Endothelial cell of umbilical vein (primary cell): Measurements from ENCODE around the gene DNAJC17. TPM values are rescaled to one million over a fixed set of nuclear protein-coding genes. Genes with fewer than 3 reads are reported as not detected.

ENCODE experiments used
- BruUV-seq: library from RNA; stranded (reverse); fragments of 400-500 nt; replicated peaks from 2 replicates; lab custom pipeline; 2021; lab: Mats Ljungman, UMichigan
- CTCF ChIA-PET: fragments of 300-600, 350-600 bp; sonication (Branson Sonifier 250); formaldehyde crosslinking; loops from one replicate; lab custom pipeline; 2021; ENCODE audit warnings: antibody characterized with exemption, inconsistent platforms; lab: Charles Lee
- POLR2A ChIA-PET: fragments of 300-600, 350-600 bp; sonication (Branson Sonifier 250); formaldehyde crosslinking; loops from one replicate; lab custom pipeline; 2021; ENCODE audit warnings: antibody characterized with exemption, inconsistent platforms; lab: Charles Lee
- DNase-seq: peaks from one replicate; pipeline ENCODE4 v3.0.0-alpha.2; 2011; ENCODE audit warnings: low read depth, low spot score
- FAIRE-seq: peaks from 2 replicates; lab custom pipeline; 2011; peaks lifted over from hg19 to GRCh38; lab: Jason Lieb, UNC
- H2AFZ ChIP-seq: 2 replicates; pipeline ENCODE4 v1.6.0; 2012; ENCODE audit warnings: low read depth, low read length, control low read depth, inconsistent platforms
- H3K27ac ChIP-seq: 2 replicates; pipeline ENCODE4 v1.5.1; 2011; ENCODE audit warnings: low read depth, mild to moderate bottlenecking, control low read depth, low read length, moderate library complexity; ENCODE audit not compliant: insufficient read depth
- H3K27me3 ChIP-seq, 2 experiments: 2 replicates each; pipeline versions ENCODE4 v1.6.0 to v1.6.1; 2011; ENCODE audit warnings: low read length in 2 of 2, mixed read lengths in 1 of 2; ENCODE audit not compliant: control insufficient read depth in 2 of 2, insufficient read depth in 2 of 2
- H3K36me3 ChIP-seq, 2 experiments: 2 replicates in 1 of 2; 3 replicates in 1 of 2; pipeline ENCODE4 v1.5.1; 2011; ENCODE audit warnings: low read length in 2 of 2, mild to moderate bottlenecking in 1 of 2, moderate library complexity in 1 of 2; ENCODE audit not compliant: control insufficient read depth in 2 of 2, insufficient read depth in 2 of 2; ENCODE audit errors: extremely low read depth in 1 of 2
- H3K4me1 ChIP-seq: 3 replicates; pipeline ENCODE4 v1.5.1; 2011; ENCODE audit warnings: mild to moderate bottlenecking, low read length; ENCODE audit not compliant: control insufficient read depth, insufficient read depth; ENCODE audit errors: extremely low read depth
- H3K4me2 ChIP-seq: 2 replicates; pipeline ENCODE4 v1.6.1; 2011; ENCODE audit warnings: low read length, control low read depth, mixed read lengths; ENCODE audit not compliant: insufficient read depth
- H3K4me3 ChIP-seq, 3 experiments: fragments of 200-600 bp in 1 of 3; sonication (generic), shearing (Covaris generic) in 1 of 3; replicated peaks in 1 of 3; 2 replicates each; pipeline ENCODE4 v1.5.1; 2011 to 2016; ENCODE audit warnings: control low read depth in 3 of 3, low read length in 3 of 3, mild to moderate bottlenecking in 2 of 3, inconsistent platforms in 1 of 3, low read depth in 1 of 3, moderate library complexity in 1 of 3; ENCODE audit not compliant: insufficient read depth in 1 of 3
- H3K79me2 ChIP-seq: 2 replicates; pipeline ENCODE4 v1.6.0; 2012; ENCODE audit warnings: low read length, inconsistent platforms; ENCODE audit not compliant: control insufficient read depth, insufficient read depth
- H3K9ac ChIP-seq: replicated peaks from 2 replicates; pipeline ENCODE3; 2011; ENCODE audit warnings: low read length, control low read depth; ENCODE audit not compliant: insufficient read depth; ENCODE audit errors: extremely low read depth
- H3K9me1 ChIP-seq: replicated peaks from 3 replicates; pipeline ENCODE4 v1.6.0; 2011; ENCODE audit warnings: mild to moderate bottlenecking, low read length; ENCODE audit not compliant: control insufficient read depth, insufficient read depth; ENCODE audit errors: extremely low read depth
- H3K9me3 ChIP-seq: replicated peaks from 2 replicates; pipeline ENCODE4 v1.5.1; 2012; ENCODE audit warnings: low read length, inconsistent platforms; ENCODE audit not compliant: control insufficient read depth, insufficient read depth
- H4K20me1 ChIP-seq: replicated peaks from 2 replicates; pipeline ENCODE3; 2011; ENCODE audit warnings: mild to moderate bottlenecking, low read length; ENCODE audit not compliant: control insufficient read depth, insufficient read depth; ENCODE audit errors: extremely low read depth
- EZH2 ChIP-seq: IDR thresholded peaks from 2 replicates; pipeline ENCODE4 v1.6.1; 2012; ENCODE audit warnings: borderline replicate concordance, low read depth, mild to moderate bottlenecking, moderate library complexity, low read length, inconsistent platforms; ENCODE audit not compliant: severe bottlenecking
- GATA2 ChIP-seq: IDR thresholded peaks from 2 replicates; pipeline ENCODE4 v1.7.0; 2011; ENCODE audit warnings: low read depth, mild to moderate bottlenecking, moderate library complexity, mixed read lengths, low read length; ENCODE audit not compliant: insufficient read length, insufficient read depth
- POLR2A ChIP-seq: IDR thresholded peaks from 2 replicates; pipeline ENCODE4 v1.6.1; 2012; ENCODE audit warnings: low read depth, mild to moderate bottlenecking, control low read depth, low read length
- dilution Hi-C: fragments of 300-500 bp; cut with MboI; formaldehyde crosslinking; loops from one replicate; pipeline ENCODE4 v1.15.0; 2019; ENCODE audit warnings: low sequenced_read_pairs; ENCODE audit not compliant: extremely low pct_ligation_motif_present
- intact Hi-C: fragments of 100-400 bp; cut with micrococcal nuclease; formaldehyde crosslinking; loops from one replicate; pipeline ENCODE4 v1.10.0; 2022
- polyA plus RNA-seq, 4 experiments: library from polyadenylated mRNA; depleted of rRNA in 3 of 4; stranded (reverse) in 3 of 4; unstranded in 1 of 4; fragments of >200 nt; gene quantifications; 2 replicates each; pipeline versions ENCODE4 v1.2.1 to v1.2.3, GENCODE V29; 2011 to 2012; ENCODE audit warnings: missing spikeins in 1 of 4
- total RNA-seq: library from RNA; stranded (reverse); gene quantifications from 2 replicates; pipeline ENCODE4 v1.2.3, GENCODE V29; 2021
- TF ChIP-seq, protein P1 (sequence below), 2 donors: IDR thresholded peaks; 1 replicate in 1 of 2; 2 replicates in 1 of 2; pipeline ENCODE4 v1.5.1; 2011; ENCODE audit warnings: low read length in 2 of 2, mild to moderate bottlenecking in 2 of 2, moderate library complexity in 2 of 2, control low read depth in 1 of 2, inconsistent platforms in 1 of 2, low read depth in 1 of 2; ENCODE audit not compliant: insufficient read depth in 1 of 2; ENCODE audit errors: extremely low read depth in 1 of 2

The DNAJC17 gene
- total and polyA plus RNA-seq, 2 donors (not counting 3 experiments of a cell fraction or from before 2014, with no cell fraction given) = 30.7 to 46.4 TPM

DNA sequence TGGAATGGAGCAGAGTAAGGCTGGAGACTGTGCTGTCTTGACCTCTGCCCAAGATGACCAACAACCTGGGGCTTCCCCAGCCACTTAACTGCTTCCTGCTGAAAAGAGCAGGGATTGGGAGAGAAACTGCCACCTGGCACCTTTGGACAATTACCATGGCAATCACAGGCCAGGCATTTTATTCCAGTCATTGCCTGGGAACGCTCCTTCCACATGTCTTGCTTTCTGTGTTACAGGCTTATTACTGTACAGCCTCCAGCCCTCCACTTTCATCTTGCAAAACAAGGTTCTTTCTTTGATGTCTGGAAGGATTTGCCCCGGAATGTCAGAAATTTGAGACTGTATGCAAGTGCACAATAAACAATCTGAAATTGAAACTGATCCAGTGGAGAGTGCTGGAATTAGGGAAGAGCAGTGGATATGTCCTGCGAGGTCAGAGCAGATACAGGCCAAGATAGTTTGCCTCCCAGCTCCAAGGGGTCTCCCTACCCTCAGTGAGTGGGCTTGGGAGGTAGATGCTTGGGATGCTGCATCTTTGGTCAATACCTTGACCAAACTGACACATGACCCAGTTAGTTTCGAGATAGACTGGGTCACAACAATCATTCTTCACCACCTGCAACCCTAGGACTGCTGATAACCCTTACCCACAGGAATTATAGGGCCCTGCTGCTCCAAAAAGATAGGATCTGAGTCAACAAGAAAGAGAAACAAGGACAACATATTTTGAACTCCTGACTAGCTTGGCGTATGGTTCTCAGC lies 18.6 kb upstream of the DNAJC17 start:
- no peaks in the 10 kb centered on the region for H4K20me1 ChIP-seq
- no peaks in the 10 kb centered on the region for H3K36me3 ChIP-seq
- H3K4me1 ChIP-seq = no peaks in the 10 kb centered on the region
- ChIA-PET POLR2A (no interaction called here), CTCF (interaction anchor here (3.5 kb wide), 1 partner anchor 32 kb away, joined by 15 read pairs; no protein-coding TSS in a partner anchor)
- intact Hi-C loops (no loop called here), dilution Hi-C loops (no loop called here)
- H3K4me2 ChIP-seq = no peak overlapping the region
- DNase-seq (peak; percentile 34), FAIRE-seq (no peak)
- H3K9me1 ChIP-seq = no peaks in the 10 kb centered on the region
- TF ChIP-seq POLR2A = no peak
- peaks cover 7 to 14% of the 10 kb centered on the region in 2 experiments for H3K27me3 ChIP-seq
- no peaks in the 10 kb centered on the region for H3K79me2 ChIP-seq
- H3K27ac ChIP-seq = no peak overlapping the region
- no peak overlapping the region for H2AFZ ChIP-seq
- H3K9me3 ChIP-seq = no peaks in the 10 kb centered on the region
- H3K4me3 ChIP-seq = no peak overlapping the region
- no peak overlapping the region for H3K9ac ChIP-seq
- BruUV-seq = no TSS peak

DNA sequence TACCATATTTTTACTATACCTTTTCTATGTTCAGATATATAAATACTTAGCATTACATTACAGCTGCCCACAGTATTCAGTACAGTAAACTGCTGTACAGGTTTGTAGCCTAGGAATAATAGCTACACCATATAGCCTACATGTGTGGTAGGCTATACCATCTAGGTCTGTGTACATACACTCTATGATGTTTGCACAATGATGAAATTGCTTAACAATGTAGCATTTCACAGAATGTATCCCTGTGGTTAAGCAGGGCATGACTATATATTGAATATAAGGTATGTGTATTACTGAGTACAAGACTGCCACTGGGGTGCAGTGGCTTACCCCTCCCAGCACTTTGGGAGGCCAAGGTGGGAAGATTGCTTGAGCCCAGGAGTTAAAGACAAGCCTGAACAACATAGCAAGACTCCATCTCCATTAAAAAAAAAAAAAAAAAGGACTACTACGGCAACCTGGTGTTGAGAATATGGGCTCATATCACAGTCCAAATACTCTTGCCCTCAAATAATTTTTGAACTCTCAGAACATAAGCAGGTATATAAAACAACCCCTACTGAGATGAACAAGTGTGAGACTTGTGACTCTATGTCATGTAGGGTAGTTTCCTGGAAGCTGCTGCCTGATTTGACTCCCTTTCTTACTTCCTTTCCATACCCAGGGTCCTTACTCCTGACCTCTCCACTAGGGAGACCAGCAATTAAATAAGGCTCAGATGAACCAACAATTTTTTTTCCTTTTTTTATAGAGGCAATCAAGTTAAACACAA lies 16.5 kb upstream of the DNAJC17 start:
- H3K4me3 ChIP-seq = no peak overlapping the region

More for the DNA sequence above, 16.5 kb upstream of the DNAJC17 start:
- H3K9me1 ChIP-seq = no peaks in the 10 kb centered on the region
- intact Hi-C loops = no loop called here
- H3K9ac ChIP-seq = no peak overlapping the region
- dilution Hi-C loops = no loop called here
- no peaks in the 10 kb centered on the region for H3K4me1 ChIP-seq
- BruUV-seq = no TSS peak
- ChIA-PET CTCF (interaction anchor here (1.1 to 3.5 kb wide), 3 partner anchors 14 to 50 kb away, joined by 3 to 15 read pairs (median 3); partner anchors contain the start of gene RHOV), POLR2A (no interaction called here)
- H3K27me3 ChIP-seq = peaks cover 7 to 11% of the 10 kb centered on the region in 2 experiments
- no peak overlapping the region for H3K4me2 ChIP-seq
- H2AFZ ChIP-seq = no peak overlapping the region
- FAIRE-seq = no peak
- H3K9me3 ChIP-seq = no peaks in the 10 kb centered on the region
- H4K20me1 ChIP-seq = no peaks in the 10 kb centered on the region
- H3K36me3 ChIP-seq = no peaks in the 10 kb centered on the region
- no peak overlapping the region for H3K27ac ChIP-seq
- H3K79me2 ChIP-seq = no peaks in the 10 kb centered on the region
- TF ChIP-seq EZH2 (no peak), GATA2 (no peak), POLR2A (no peak)
- TF ChIP-seq, protein P1, sequence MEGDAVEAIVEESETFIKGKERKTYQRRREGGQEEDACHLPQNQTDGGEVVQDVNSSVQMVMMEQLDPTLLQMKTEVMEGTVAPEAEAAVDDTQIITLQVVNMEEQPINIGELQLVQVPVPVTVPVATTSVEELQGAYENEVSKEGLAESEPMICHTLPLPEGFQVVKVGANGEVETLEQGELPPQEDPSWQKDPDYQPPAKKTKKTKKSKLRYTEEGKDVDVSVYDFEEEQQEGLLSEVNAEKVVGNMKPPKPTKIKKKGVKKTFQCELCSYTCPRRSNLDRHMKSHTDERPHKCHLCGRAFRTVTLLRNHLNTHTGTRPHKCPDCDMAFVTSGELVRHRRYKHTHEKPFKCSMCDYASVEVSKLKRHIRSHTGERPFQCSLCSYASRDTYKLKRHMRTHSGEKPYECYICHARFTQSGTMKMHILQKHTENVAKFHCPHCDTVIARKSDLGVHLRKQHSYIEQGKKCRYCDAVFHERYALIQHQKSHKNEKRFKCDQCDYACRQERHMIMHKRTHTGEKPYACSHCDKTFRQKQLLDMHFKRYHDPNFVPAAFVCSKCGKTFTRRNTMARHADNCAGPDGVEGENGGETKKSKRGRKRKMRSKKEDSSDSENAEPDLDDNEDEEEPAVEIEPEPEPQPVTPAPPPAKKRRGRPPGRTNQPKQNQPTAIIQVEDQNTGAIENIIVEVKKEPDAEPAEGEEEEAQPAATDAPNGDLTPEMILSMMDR (IDR thresholded peaks at IDR 0.05; ENCODE audit: extremely low read depth in 1 of 2, insufficient read depth in 1 of 2, low read depth in 1 of 2, low read length in 2 of 2) = no peak
- no peak for DNase-seq
